Dermis lymphatic vessel endothelial cell (primary cell): Measurements from ENCODE around the gene RNF126. TPM values are rescaled to one million over a fixed set of nuclear protein-coding genes. Genes with fewer than 3 reads are reported as not detected.

Experiments used
- total RNA-seq: library from RNA; depleted of rRNA; stranded (reverse); fragments of >200 nt; gene quantifications from 2 replicates; pipeline ENCODE4 v1.2.1, GENCODE V29; 2014

RNF126 gene
- total RNA-seq = 14.2 and 25.0 TPM in 2 replicates

GRCh38 chr19:662962-663681, at the start of gene RNF126:
TSS of gene RNF126 (minus strand) at chr19:663214. CDS start at chr19:663121, 93 bp downstream.

GRCh38 chr19:708154-709143, 45.4 kb upstream of the RNF126 start, which contains the start of gene PALM:
TSS of gene PALM (plus strand) at chr19:708935. CDS start at chr19:709147, 212 bp downstream.

GRCh38 chr19:695352-695949, 32.4 kb upstream of the RNF126 start, which contains the start of gene PRSS57:
TSS of gene PRSS57 (minus strand) at chr19:695452. CDS start at chr19:695430, 22 bp downstream.

DNA sequence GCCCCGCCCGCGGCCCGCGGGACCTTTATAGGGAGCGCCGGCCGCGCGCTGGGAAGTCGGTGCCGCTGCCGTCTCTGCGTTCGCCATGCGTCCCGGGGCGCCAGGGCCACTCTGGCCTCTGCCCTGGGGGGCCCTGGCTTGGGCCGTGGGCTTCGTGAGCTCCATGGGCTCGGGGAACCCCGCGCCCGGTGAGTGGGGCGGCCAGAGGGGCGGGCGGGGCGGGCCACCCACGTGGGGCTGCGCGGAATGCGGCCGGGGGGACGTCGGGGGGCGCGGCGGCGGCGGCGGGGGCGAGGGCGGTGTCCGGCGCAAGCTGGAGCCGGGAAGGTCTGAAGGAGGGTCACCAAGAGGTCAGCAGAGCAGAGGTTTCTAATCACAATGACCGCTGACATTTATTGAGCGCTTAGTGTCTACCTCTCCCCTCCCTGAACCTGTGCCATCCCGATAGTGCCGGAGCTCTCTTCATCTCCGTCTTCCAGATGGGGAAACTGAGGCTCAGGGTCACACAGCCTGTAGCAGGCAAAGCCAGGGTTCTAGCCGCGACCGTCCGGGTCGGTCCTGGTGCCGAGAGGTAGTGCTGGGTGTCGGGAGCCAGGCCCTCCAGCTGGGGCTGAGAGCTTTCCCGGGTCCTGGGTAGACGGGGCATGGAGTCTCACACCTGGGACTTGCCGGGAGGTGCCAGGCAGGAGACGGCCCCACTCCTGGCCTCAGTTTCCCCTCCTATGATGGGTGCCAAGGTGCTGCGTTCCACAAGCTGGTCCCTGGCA, 13.5 kb upstream of the RNF126 start, which contains the start of gene FSTL3:
FSTL3 (plus strand) TSS at position 54 of the 767 bp plus-strand sequence; CDS start at position 86, 32 bp downstream.

GRCh38 chr19:639253-640160, 23.5 kb downstream of the RNF126 start, which contains the start of gene FGF22:
TSS of gene FGF22 (plus strand) at chr19:639879. CDS start at chr19:639926, 47 bp downstream.

DNA sequence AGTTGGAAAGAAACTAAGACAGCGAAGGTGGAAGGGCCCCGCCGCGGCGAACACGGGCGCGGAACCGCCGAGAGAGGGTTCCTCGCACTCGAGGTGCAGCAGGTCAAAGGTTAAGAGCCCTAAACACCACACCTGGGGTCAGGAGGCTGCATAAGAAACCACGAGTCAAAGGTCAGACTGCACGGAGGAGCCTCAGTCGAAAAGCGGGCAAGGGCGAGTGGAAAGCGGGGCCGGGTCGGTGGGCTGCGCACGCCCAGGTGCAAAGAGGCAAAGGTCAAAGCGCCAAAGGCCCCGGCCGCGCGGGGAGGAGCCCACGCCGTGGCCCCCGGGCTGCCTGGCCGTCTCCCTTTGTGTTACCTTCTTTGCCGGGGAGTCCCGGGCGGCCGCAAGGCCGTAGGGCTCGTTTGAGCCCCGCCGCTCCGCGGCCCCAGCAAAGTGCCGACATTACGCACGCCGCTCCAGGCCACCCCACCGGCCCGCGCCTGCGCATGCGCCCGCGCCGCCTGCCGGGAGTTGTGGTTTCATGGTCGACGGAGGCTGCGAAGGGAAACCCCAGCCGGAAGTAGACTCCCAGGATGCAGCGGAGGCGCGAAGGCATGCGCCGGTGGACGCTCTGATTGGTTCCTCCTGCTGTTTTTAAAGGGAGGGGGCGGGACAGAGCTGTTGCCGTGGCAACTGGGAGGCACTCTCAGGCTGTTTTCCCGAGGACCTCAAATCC, 29.8 kb downstream of the RNF126 start, which contains the start of gene POLRMT:
POLRMT (minus strand) TSS at position 470 of the 718 bp plus-strand sequence; CDS start at position 445, 25 bp downstream.

Other genes starting within 250 kb of the RNF126 start
- 9.3 and 22.0 TPM in 2 replicates for gene SHC2, start 202.2 kb downstream of the RNF126 start, total RNA-seq
- gene MADCAM1, start 166.7 kb downstream of the RNF126 start, total RNA-seq = not detected in 2 replicates
- 30.7 and 35.0 TPM in 2 replicates for gene TPGS1, start 155.7 kb downstream of the RNF126 start, total RNA-seq
- 72.5 and 76.9 TPM in 2 replicates for gene CDC34, start 131.5 kb downstream of the RNF126 start, total RNA-seq
- gene GZMM, start 119.2 kb downstream of the RNF126 start, total RNA-seq = not detected in 2 replicates
- 212 and 215 TPM in 2 replicates for gene BSG, start 90.6 kb downstream of the RNF126 start, total RNA-seq
- gene HCN2, start 73.3 kb downstream of the RNF126 start, total RNA-seq = 0.43 and 0.65 TPM in 2 replicates
- gene POLRMT, start 29.7 kb downstream of the RNF126 start, total RNA-seq = 17.1 and 22.3 TPM in 2 replicates
- 0.09 and 0.11 TPM in 2 replicates for gene FGF22, start 23.3 kb downstream of the RNF126 start, total RNA-seq
- gene FSTL3, start 13.2 kb upstream of the RNF126 start, total RNA-seq = 3.4 and 5.9 TPM in 2 replicates
- not detected in 2 replicates for gene PRSS57, start 32.2 kb upstream of the RNF126 start, total RNA-seq
- 28.6 and 34.0 TPM in 2 replicates for gene PALM, start 45.7 kb upstream of the RNF126 start, total RNA-seq
- gene MISP, start 87.9 kb upstream of the RNF126 start, total RNA-seq = under 0.01 TPM in 1 of 2 replicates, not detected in the other
- 118 and 139 TPM in 2 replicates for gene PTBP1, start 134.2 kb upstream of the RNF126 start, total RNA-seq
- gene PLPPR3, start 158.7 kb upstream of the RNF126 start, total RNA-seq = under 0.01 TPM in 2 replicates
- gene AZU1, start 164.6 kb upstream of the RNF126 start, total RNA-seq = not detected in 2 replicates
- gene PRTN3, start 177.8 kb upstream of the RNF126 start, total RNA-seq = not detected in 2 replicates
- gene ELANE, start 189.1 kb upstream of the RNF126 start, total RNA-seq = not detected in 2 replicates
- gene CFD, start 196.4 kb upstream of the RNF126 start, total RNA-seq = 0.52 and 0.54 TPM in 2 replicates
- gene MED16, start 230.0 kb upstream of the RNF126 start, total RNA-seq = 16.1 and 20.6 TPM in 2 replicates
- not detected in 2 replicates for gene RNU6-9, start 230.3 kb upstream of the RNF126 start, total RNA-seq